ENCODE results near the gene USP33.
"Not testable (repeated sequence)": the region's sequence is repeated elsewhere in the genome, so short reads cannot be mapped to it uniquely, and the experiment has no call there.

The USP33 gene

DNA sequence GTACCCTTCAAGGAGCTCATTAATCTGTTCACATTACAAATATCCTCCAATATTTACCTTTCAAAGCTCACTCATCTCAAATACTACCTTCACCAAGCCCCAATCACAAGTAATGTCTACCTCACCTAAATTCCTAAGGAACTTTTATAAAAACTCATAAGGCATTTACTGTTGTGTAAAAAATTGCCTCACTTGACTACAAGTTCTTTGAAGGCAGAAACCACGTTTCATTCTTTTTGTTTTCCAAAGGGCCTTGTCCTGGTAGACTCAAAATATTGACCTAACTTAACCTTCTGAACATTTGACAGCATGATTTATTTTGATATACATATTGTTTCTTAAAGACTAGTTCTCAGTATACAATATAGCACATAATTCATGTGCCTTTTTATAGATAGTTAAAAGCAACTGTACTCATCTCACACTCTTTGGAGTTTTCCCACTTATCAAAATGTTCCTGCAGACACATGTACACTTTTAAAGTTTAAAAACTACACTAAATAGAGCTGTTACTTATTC lies 2.5 kb downstream of the USP33 start:
- no peaks in the 10 kb centered on the region for H3K4me1 ChIP-seq (ENCODE audit: insufficient read depth, insufficient read length)
- TF ChIP-seq YY1 (IDR thresholded peaks at IDR 0.05; ENCODE audit: insufficient read depth, insufficient read length) (no peak), ZNF274 (IDR thresholded peaks at IDR 0.05; ENCODE audit: low read depth, low read length) (no peak), SUZ12 (IDR thresholded peaks at IDR 0.05; ENCODE audit: extremely low read depth, insufficient read depth, insufficient read length) (no peak)
- H3K4me3 ChIP-seq (ENCODE audit: insufficient read length, low read depth) = no peak overlapping the region
- no peak overlapping the region for H3K9ac ChIP-seq (ENCODE audit: insufficient read length, low read depth)
- H3K9me3 ChIP-seq (ENCODE audit: insufficient read depth, low read length) = no peaks in the 10 kb centered on the region
- no peaks in the 10 kb centered on the region for H3K27me3 ChIP-seq (ENCODE audit: insufficient read depth, insufficient read length)
- no peak for DNase-seq (ENCODE audit: low read depth, low spot score)
- no peaks in the 10 kb centered on the region for H3K36me3 ChIP-seq (ENCODE audit: insufficient read depth, insufficient read length, low read length)

DNA sequence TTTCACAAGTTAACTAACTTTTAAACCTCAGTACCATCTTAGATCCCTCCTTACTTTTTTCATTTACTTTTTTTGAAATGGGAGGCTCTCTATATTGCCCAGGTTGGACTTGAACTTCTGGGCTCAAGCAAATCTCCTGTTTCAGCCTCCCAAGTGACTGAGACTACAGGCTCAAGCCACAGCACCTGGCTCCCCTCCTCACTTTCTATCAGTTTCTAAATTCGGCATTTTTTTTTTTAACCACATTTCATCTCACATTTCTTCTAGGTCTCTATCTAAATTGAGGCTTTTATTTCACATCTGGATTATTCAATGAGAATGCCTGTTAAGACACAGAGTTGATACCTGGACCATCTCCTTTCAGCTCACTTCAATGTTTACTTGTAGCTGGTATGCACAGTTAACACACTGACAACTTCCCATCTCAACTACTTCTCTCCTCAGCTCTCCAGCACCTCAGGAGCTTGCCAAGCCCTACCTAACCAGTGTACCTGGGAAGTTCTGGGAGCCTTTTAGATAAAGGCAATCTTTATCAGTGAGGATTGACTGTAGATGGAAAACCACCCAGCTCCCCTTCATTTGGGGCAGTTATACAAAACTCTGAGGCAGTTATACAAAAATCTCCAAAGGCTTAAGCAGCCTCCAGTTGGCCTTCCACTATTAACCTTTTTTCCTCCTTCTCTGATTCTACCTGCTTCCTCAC lies 3.4 kb downstream of the USP33 start:
- Histone ChIP-seq H3K9ac (ENCODE audit: insufficient read length, low read depth) (no peak overlapping the region), H3K27me3 (ENCODE audit: insufficient read depth, insufficient read length) (no peaks in the 10 kb centered on the region), H3K9me3 (ENCODE audit: insufficient read depth, low read length) (no peaks in the 10 kb centered on the region)

DNA sequence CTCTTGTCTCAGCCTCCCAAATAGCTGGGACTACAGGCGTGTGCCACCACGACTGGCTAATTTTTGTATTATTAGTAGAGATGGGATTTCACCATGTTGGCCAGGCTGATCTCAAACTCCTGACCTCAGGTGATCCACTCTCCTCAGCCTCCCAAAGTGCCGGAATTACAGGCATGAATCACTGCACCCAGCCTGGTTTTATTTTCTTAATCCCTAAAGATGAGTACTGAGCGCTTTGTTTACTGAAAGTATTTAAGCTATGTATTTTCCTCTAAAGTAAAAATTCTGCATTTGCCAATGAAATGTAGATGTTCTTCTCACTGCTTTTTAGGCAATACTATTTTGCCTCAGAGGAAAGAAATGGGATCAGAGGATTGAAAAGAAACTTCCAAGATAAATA lies 10.2 kb downstream of the USP33 start:
- H3K4me1 ChIP-seq (ENCODE audit: insufficient read depth, insufficient read length); H3K9me3 ChIP-seq (ENCODE audit: insufficient read depth, low read length); H3K27me3 ChIP-seq (ENCODE audit: insufficient read depth, insufficient read length); H3K9ac ChIP-seq (ENCODE audit: insufficient read length, low read depth); H3K36me3 ChIP-seq (ENCODE audit: insufficient read depth, insufficient read length, low read length); H3K4me3 ChIP-seq (ENCODE audit: insufficient read length, low read depth); DNase-seq (ENCODE audit: low read depth, low spot score): not testable (repeated sequence)

More for the DNA sequence above, 3.4 kb downstream of the USP33 start:
- DNase-seq (ENCODE audit: low read depth, low spot score) = no peak
- no peaks in the 10 kb centered on the region for H3K36me3 ChIP-seq (ENCODE audit: insufficient read depth, insufficient read length, low read length)
- no peaks in the 10 kb centered on the region for H3K4me1 ChIP-seq (ENCODE audit: insufficient read depth, insufficient read length)
- TF ChIP-seq ZNF274 (IDR thresholded peaks at IDR 0.05; ENCODE audit: low read depth, low read length) (no peak), SUZ12 (IDR thresholded peaks at IDR 0.05; ENCODE audit: extremely low read depth, insufficient read depth, insufficient read length) (no peak), YY1 (IDR thresholded peaks at IDR 0.05; ENCODE audit: insufficient read depth, insufficient read length) (no peak)
- H3K4me3 ChIP-seq (ENCODE audit: insufficient read length, low read depth) = no peak overlapping the region

DNA sequence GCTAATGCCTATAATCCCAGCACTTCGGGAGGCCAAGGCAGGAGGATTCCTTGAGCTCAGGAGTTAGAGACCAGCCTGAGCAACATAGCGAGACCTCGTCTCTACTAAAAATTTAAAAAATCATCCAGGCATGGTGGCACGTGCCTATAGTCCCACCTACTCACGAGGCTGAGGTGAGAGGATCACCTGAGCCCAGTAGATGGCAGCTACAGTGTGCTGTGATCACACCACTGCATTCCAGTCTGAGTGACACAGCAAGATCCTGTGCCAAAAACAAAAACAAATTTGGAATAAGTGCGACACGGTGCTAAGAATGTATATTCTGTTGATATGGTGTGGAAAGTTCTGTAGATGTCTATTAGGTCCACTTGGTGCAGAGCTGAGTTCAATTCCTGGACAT lies 15.1 kb downstream of the USP33 start:
- Histone ChIP-seq H3K4me3 (ENCODE audit: insufficient read length, low read depth) (no peak overlapping the region), H3K9ac (ENCODE audit: insufficient read length, low read depth) (no peak overlapping the region), H3K27me3 (ENCODE audit: insufficient read depth, insufficient read length) (no peaks in the 10 kb centered on the region), H3K9me3 (ENCODE audit: insufficient read depth, low read length) (no peaks in the 10 kb centered on the region), H3K4me1 (ENCODE audit: insufficient read depth, insufficient read length) (no peaks in the 10 kb centered on the region), H3K36me3 (ENCODE audit: insufficient read depth, insufficient read length, low read length) (peaks cover 13% of the 10 kb centered on the region)
- TF ChIP-seq YY1 (IDR thresholded peaks at IDR 0.05; ENCODE audit: insufficient read depth, insufficient read length) (no peak), SUZ12 (IDR thresholded peaks at IDR 0.05; ENCODE audit: extremely low read depth, insufficient read depth, insufficient read length) (no peak), ZNF274 (IDR thresholded peaks at IDR 0.05; ENCODE audit: low read depth, low read length) (no peak)
- DNase-seq (ENCODE audit: low read depth, low spot score) = no peak

DNA sequence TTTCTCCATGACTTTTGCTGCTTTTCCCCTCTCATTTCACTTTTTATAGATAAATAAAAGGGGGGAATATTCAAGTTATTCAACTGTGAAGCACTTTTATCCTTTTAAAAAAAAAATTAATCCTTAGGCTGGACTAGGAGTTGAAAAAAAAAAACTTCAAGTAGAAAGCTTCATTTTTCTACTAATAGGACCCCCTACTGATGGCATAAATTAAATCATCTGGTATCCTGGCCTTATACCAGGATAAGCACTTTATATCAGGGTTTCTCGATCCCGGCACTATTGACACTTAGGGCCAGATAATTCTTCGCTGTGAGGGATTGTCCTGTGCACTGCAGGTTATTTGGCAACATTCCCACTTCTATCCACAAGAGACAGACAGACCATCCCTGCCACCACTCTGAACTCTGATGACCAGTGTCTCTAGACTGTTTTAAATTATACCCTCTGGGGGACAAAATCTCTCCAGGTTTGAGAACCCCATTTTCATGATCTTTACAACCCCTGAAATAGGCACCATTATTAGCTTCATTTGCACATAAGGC lies 17.6 kb downstream of the USP33 start:
- H3K9ac ChIP-seq (ENCODE audit: insufficient read length, low read depth) = no peak overlapping the region
- TF ChIP-seq SUZ12 (IDR thresholded peaks at IDR 0.05; ENCODE audit: extremely low read depth, insufficient read depth, insufficient read length) = no peak
- TF ChIP-seq YY1 (IDR thresholded peaks at IDR 0.05; ENCODE audit: insufficient read depth, insufficient read length) = no peak
- no peak for TF ChIP-seq ZNF274 (IDR thresholded peaks at IDR 0.05; ENCODE audit: low read depth, low read length)
- no peaks in the 10 kb centered on the region for H3K27me3 ChIP-seq (ENCODE audit: insufficient read depth, insufficient read length)
- no peak for DNase-seq (ENCODE audit: low read depth, low spot score)
- H3K4me1 ChIP-seq (ENCODE audit: insufficient read depth, insufficient read length) = no peaks in the 10 kb centered on the region
- no peak overlapping the region for H3K4me3 ChIP-seq (ENCODE audit: insufficient read length, low read depth)
- peaks cover 18% of the 10 kb centered on the region for H3K36me3 ChIP-seq (ENCODE audit: insufficient read depth, insufficient read length, low read length)
- H3K9me3 ChIP-seq (ENCODE audit: insufficient read depth, low read length) = no peaks in the 10 kb centered on the region

DNA sequence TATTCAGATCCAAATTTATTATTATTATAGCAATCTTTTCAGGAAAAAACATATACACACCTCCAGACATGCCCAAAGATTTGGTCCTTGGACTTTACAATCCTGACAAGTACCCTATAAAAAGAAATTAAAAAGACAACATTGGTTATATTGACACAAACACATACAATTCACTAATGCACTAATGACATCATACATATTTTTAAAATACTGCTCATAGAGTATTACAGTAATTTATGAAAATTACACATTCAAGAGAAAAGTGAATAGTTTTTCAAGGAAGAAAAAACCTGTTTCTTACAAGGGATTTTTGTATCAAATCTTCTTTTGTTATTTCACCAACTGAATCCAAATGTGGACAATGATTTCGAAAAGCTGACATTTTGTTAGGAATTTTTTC lies 18.3 kb downstream of the USP33 start:
- no peak for DNase-seq (ENCODE audit: low read depth, low spot score)

DNA sequence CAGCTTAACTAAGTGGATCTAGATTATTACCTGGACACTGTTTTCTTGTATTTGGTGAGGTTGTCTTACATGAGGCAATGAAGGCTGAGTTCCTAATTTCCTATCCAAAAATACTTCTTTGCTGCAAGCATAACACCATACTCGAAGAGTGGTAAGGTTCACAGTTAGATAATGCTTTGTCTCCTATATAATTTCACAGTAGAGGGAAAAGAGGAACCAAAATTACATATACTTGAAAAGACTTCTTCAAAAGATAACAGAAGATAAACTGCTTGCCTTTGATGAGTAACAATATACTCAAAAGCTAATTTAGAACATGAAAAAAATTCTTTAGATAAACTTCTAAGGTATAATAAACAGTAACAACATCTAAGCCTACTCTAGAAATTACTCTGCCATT lies 20.4 kb downstream of the USP33 start:
- peaks cover 16% of the 10 kb centered on the region for H3K36me3 ChIP-seq (ENCODE audit: insufficient read depth, insufficient read length, low read length)
- TF ChIP-seq ZNF274 (IDR thresholded peaks at IDR 0.05; ENCODE audit: low read depth, low read length) (no peak), YY1 (IDR thresholded peaks at IDR 0.05; ENCODE audit: insufficient read depth, insufficient read length) (no peak), SUZ12 (IDR thresholded peaks at IDR 0.05; ENCODE audit: extremely low read depth, insufficient read depth, insufficient read length) (no peak)

More for the DNA sequence above, 18.3 kb downstream of the USP33 start:
- Histone ChIP-seq H3K9me3 (ENCODE audit: insufficient read depth, low read length) (no peaks in the 10 kb centered on the region), H3K4me3 (ENCODE audit: insufficient read length, low read depth) (no peak overlapping the region), H3K4me1 (ENCODE audit: insufficient read depth, insufficient read length) (no peaks in the 10 kb centered on the region), H3K27me3 (ENCODE audit: insufficient read depth, insufficient read length) (no peaks in the 10 kb centered on the region), H3K36me3 (ENCODE audit: insufficient read depth, insufficient read length, low read length) (peaks cover 18% of the 10 kb centered on the region), H3K9ac (ENCODE audit: insufficient read length, low read depth) (no peak overlapping the region)
- TF ChIP-seq YY1 (IDR thresholded peaks at IDR 0.05; ENCODE audit: insufficient read depth, insufficient read length) (no peak), SUZ12 (IDR thresholded peaks at IDR 0.05; ENCODE audit: extremely low read depth, insufficient read depth, insufficient read length) (no peak)

More for the DNA sequence above, 20.4 kb downstream of the USP33 start:
- no peak overlapping the region for H3K9ac ChIP-seq (ENCODE audit: insufficient read length, low read depth)
- H3K4me3 ChIP-seq (ENCODE audit: insufficient read length, low read depth) = no peak overlapping the region
- H3K4me1 ChIP-seq (ENCODE audit: insufficient read depth, insufficient read length) = no peaks in the 10 kb centered on the region
- no peaks in the 10 kb centered on the region for H3K9me3 ChIP-seq (ENCODE audit: insufficient read depth, low read length)
- H3K27me3 ChIP-seq (ENCODE audit: insufficient read depth, insufficient read length) = no peaks in the 10 kb centered on the region
- DNase-seq (ENCODE audit: low read depth, low spot score) = no peak
